Activated CD4-positive, alpha-beta T cell treated with anti-CD3 and anti-CD28 coated beads for 36 hours (primary cell): Measurements from ENCODE around the gene ZNF223. TPM values are rescaled to one million over a fixed set of nuclear protein-coding genes. Genes with fewer than 3 reads are reported as not detected.

Source experiments
- ATAC-seq: fragments of 200-7000 bp; cut with Tn5 transposase; one replicate; pipeline ENCODE4 v1.10.0; 2021; ENCODE audit warnings: mild to moderate bottlenecking, moderate library complexity
- CTCF ChIA-PET: fragments of 350-600 bp; sonication (Branson Sonifier 250); formaldehyde crosslinking; loops from one replicate; lab custom pipeline; 2021; ENCODE audit warnings: antibody characterized with exemption; lab: Charles Lee
- POLR2A ChIA-PET: fragments of 350-600 bp; sonication (Branson Sonifier 250); formaldehyde crosslinking; loops from one replicate; lab custom pipeline; 2021; ENCODE audit warnings: antibody characterized with exemption, inconsistent platforms; lab: Charles Lee
- DNase-seq: peaks from one replicate; pipeline ENCODE4 v3.0.0-alpha.2; 2020
- H3K27ac Mint-ChIP-seq: one replicate; pipeline ENCODE4 v1.8.0; 2021; ENCODE audit warnings: mixed read lengths
- H3K27me3 Mint-ChIP-seq: one replicate; pipeline ENCODE4 v1.8.0; 2021; ENCODE audit warnings: mixed read lengths
- H3K36me3 Mint-ChIP-seq: one replicate; pipeline ENCODE4 v1.8.0; 2021; ENCODE audit warnings: low read depth, mixed read lengths
- H3K4me1 Mint-ChIP-seq: one replicate; pipeline ENCODE4 v1.8.0; 2021; ENCODE audit warnings: mixed read lengths
- H3K4me3 Mint-ChIP-seq: one replicate; pipeline ENCODE4 v1.8.0; 2021; ENCODE audit warnings: mild to moderate bottlenecking, moderate library complexity, mixed read lengths
- H3K9me3 Mint-ChIP-seq: one replicate; pipeline ENCODE4 v1.8.0; 2021; ENCODE audit warnings: low read depth, mixed read lengths
- intact Hi-C, 2 experiments: fragments of 100-400 bp; cut with DNase I in 1 of 2; cut with micrococcal nuclease in 1 of 2; formaldehyde crosslinking; loops; one replicate each; pipeline versions ENCODE4 v1.14.2 to v1.15.1; 2022 to 2024; cut with DNase I, micrococcal nuclease
- total RNA-seq, 2 experiments: library from RNA; stranded (reverse); gene quantifications; one replicate each; pipeline ENCODE4 v1.2.3, GENCODE V29; 2021

ZNF223 gene
- total RNA-seq, 2 experiments from 2014 or later: 0.63 to 0.82 TPM

DNA sequence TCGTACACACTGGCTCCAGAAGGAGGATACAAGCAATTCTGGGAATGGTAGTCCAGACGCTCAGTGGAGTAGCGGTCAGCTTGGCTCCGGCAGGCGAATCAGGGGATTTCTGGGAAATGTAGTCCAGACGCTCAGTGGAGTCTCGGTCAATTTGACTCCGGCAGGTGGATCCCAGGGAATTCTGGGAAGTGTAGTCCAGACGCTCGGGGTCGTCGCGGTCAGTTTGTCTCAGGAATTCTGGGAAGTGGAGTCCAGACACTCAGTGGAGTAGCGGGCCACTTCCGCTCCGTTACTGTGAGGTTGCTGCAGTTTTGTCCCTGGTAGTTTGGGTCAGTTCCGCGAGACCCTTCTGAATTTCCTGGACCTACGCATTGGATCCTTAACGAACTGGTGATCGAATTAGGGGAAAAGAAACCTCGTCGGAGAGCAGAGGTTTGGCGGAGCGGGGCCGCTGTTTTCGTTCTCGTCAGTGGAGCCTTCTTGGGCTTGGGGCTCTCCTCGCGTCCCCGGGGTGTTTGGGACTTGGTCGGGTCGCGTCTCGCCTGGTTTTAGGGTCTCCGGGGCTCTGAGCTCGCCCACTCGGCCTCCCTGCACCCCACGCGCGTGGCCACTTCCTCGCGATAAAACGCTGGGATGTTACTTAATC is 61.4 kb downstream of the ZNF223 start, which contains the start of gene ZNF225:
ZNF225 (plus strand) TSS at position 262 of the 646 bp plus-strand sequence. CDS start 2,429 bp downstream, outside the sequence.
- ATAC-seq (peak; percentile 94), DNase-seq (peak; percentile 88)
- intact Hi-C loops: loop anchor here (1.0 to 5.0 kb wide), 18 partner anchors 19 to 387 kb away; partner anchors contain the start of genes ZNF224 (in 2 of the 2), ZNF230 (in 2 of the 2), ZNF155 (in 1 of the 2) and ZNF180 (in 1 of the 2)
- Mint-ChIP-seq H3K27me3 (no peaks in the 10 kb centered on the region), H3K36me3 (peaks cover 28% of the 10 kb centered on the region), H3K4me1 (peaks cover 19% of the 10 kb centered on the region), H3K4me3 (peak within 1 kb of the TSS; percentile 99), H3K9me3 (peaks cover 25% of the 10 kb centered on the region), H3K27ac (peak within 1 kb of the TSS; percentile 93)
- ChIA-PET CTCF (no interaction called here), POLR2A (interaction anchor here (0.6 kb wide), 1 partner anchor 211 kb away, joined by 3 read pairs; no protein-coding TSS in a partner anchor)

DNA sequence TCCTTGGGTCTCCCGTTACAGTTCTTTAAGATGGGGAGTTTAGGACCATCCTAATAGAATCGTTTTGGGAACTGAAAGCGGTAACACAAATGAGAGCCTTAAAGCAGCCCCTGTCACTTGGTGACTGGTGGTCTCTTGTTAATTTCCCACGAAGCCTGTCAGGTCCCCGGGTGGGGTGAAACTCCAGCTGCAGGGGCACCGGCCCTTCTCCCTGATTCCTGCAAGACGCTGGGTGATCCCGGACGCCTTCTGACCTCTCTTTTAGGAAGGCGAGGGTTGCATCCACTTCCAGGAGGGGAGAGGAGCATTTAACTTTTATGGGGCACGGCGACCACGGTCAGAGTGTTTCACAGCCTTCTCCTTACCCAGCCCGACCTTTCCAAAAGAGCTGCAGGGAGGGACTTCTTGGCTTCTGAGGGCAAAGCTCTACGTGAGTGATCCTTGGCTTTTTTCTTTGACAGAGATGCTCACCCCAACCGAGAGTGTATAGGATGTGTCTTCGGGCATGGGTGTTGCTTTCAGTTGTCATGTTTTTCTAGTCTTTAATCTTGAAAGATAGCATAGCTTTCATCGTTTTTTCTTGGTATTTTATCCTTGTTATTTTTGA is 62.1 kb downstream of the ZNF223 start:
- intact Hi-C loops: loop anchor here (1.0 to 5.0 kb wide), 18 partner anchors 20 to 386 kb away; partner anchors contain the start of genes ZNF224 (in 2 of the 2), ZNF230 (in 2 of the 2), ZNF155 (in 1 of the 2) and ZNF180 (in 1 of the 2)
- H3K27me3 Mint-ChIP-seq: no peaks in the 10 kb centered on the region
- H3K4me1 Mint-ChIP-seq: peaks cover 19% of the 10 kb centered on the region
- ChIA-PET POLR2A (no interaction called here), CTCF (interaction anchor here (0.7 to 0.9 kb wide), 3 partner anchors 21 to 158 kb away, joined by 3 to 4 read pairs (median 3); no protein-coding TSS in a partner anchor)
- peak overlapping the region; percentile 99 for H3K4me3 Mint-ChIP-seq
- H3K36me3 Mint-ChIP-seq: peaks cover 30% of the 10 kb centered on the region
- peak overlapping the region; percentile 93 for H3K27ac Mint-ChIP-seq
- DNase-seq: peak; percentile 7
- no peak for ATAC-seq
- peaks cover 22% of the 10 kb centered on the region for H3K9me3 Mint-ChIP-seq

Other genes with a start within 250 kb of the ZNF223 start
- 1 to 10 TPM in 1 of 2 experiments, under 1 TPM in 1; 0.86 to 1.2 TPM for gene LYPD5, start 249.6 kb upstream of the ZNF223 start, total RNA-seq
- 1 to 10 TPM; 5.4 to 6.8 TPM for gene ZNF283, start 224.7 kb upstream of the ZNF223 start, total RNA-seq
- 1 to 10 TPM; 2.4 to 3.0 TPM for gene ZNF404, start 168.1 kb upstream of the ZNF223 start, total RNA-seq
- gene ZNF45, start 116.8 kb upstream of the ZNF223 start, total RNA-seq: 10 to 100 TPM in 1 of 2 experiments, 1 to 10 TPM in 1; 9.6 to 12.1 TPM
- gene ZNF221, start 100.8 kb upstream of the ZNF223 start, total RNA-seq: 1 to 10 TPM; 1.8 to 1.9 TPM
- gene ZNF155, start 67.8 kb upstream of the ZNF223 start, total RNA-seq: 1 to 10 TPM; 4.5 to 6.0 TPM
- gene ZNF230, start 49.1 kb upstream of the ZNF223 start, total RNA-seq: 1 to 10 TPM; 3.0 to 3.8 TPM
- 1 to 10 TPM; 1.5 to 2.9 TPM for gene ZNF222, start 26.7 kb upstream of the ZNF223 start, total RNA-seq
- 1 to 10 TPM; 2.1 TPM for gene ZNF284, start 20.1 kb downstream of the ZNF223 start, total RNA-seq
- 10 to 100 TPM; 12.6 to 13.9 TPM for gene ZNF224, start 42.3 kb downstream of the ZNF223 start, total RNA-seq
- gene ZNF225, start 61.4 kb downstream of the ZNF223 start, total RNA-seq: 1 to 10 TPM; 2.6 to 3.1 TPM
- 10 to 100 TPM in 1 of 2 experiments, 1 to 10 TPM in 1; 7.9 to 10.4 TPM for gene ZNF234, start 89.5 kb downstream of the ZNF223 start, total RNA-seq
- gene ZNF226, start 113.1 kb downstream of the ZNF223 start, total RNA-seq: 10 to 100 TPM; 11.3 to 15.2 TPM
- gene ZNF227, start 160.5 kb downstream of the ZNF223 start, total RNA-seq: 10 to 100 TPM; 19.4 to 20.6 TPM
- gene ZNF233, start 207.8 kb downstream of the ZNF223 start, total RNA-seq: under 1 TPM; 0.26 to 0.34 TPM